Retinal pigment epithelial cell (primary cell): ENCODE data around the gene SMPD2.

Experiments
- DNase-seq: peaks from one replicate; pipeline ENCODE4 v3.0.0-alpha.2; 2010; ENCODE audit warnings: low read depth
- H3K4me3 ChIP-seq: 2 replicates; pipeline ENCODE4 v1.5.1; 2011; ENCODE audit warnings: mild to moderate bottlenecking, low read length, control low read depth, moderate library complexity
- TF ChIP-seq, protein P1 (sequence below): conservative IDR thresholded peaks from 2 replicates; pipeline ENCODE4 v1.5.1; 2011; ENCODE audit warnings: low read depth, low read length, control low read depth, inconsistent platforms

SMPD2 gene

GRCh38 chr6:109472132-109472995 is 31.8 kb downstream of the SMPD2 start:
- TF ChIP-seq, protein P1, sequence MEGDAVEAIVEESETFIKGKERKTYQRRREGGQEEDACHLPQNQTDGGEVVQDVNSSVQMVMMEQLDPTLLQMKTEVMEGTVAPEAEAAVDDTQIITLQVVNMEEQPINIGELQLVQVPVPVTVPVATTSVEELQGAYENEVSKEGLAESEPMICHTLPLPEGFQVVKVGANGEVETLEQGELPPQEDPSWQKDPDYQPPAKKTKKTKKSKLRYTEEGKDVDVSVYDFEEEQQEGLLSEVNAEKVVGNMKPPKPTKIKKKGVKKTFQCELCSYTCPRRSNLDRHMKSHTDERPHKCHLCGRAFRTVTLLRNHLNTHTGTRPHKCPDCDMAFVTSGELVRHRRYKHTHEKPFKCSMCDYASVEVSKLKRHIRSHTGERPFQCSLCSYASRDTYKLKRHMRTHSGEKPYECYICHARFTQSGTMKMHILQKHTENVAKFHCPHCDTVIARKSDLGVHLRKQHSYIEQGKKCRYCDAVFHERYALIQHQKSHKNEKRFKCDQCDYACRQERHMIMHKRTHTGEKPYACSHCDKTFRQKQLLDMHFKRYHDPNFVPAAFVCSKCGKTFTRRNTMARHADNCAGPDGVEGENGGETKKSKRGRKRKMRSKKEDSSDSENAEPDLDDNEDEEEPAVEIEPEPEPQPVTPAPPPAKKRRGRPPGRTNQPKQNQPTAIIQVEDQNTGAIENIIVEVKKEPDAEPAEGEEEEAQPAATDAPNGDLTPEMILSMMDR = no peak
- H3K4me3 ChIP-seq = no peak overlapping the region
- DNase-seq = no peak

DNA sequence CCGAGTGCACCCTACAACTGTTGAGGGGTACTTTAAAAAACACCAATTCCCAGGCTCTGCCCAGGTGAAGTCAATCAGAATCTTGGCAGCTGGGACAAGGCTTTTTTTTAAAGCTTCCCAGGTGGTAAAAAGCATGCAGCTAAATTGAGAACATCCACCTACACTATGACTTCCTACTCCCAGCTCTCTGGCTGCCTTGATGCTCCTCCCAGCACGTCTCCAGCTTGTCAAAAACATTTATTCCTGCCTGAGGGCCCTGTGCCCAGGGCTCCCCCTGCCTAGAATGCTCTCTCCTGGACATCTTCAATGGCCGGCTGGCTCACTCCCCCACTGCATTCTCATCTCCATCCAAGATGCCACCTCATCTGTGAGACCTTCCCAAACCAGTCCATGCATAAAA is 32.6 kb downstream of the SMPD2 start:
- TF ChIP-seq, protein P1 = no peak
- no peak overlapping the region for H3K4me3 ChIP-seq
- no peak for DNase-seq

GRCh38 chr6:109474995-109475394 is 34.5 kb downstream of the SMPD2 start:
- DNase-seq = no peak
- TF ChIP-seq, protein P1 = no peak
- no peak overlapping the region for H3K4me3 ChIP-seq

GRCh38 chr6:109475625-109476024 is 35.1 kb downstream of the SMPD2 start:
- H3K4me3 ChIP-seq = no peak overlapping the region
- TF ChIP-seq, protein P1 = no peak
- no peak for DNase-seq

GRCh38 chr6:109477184-109477583 is 36.7 kb downstream of the SMPD2 start:
- H3K4me3 ChIP-seq = no peak overlapping the region
- no peak for DNase-seq
- TF ChIP-seq, protein P1 = no peak

- DNase-seq = no peak
- no peak overlapping the region for H3K4me3 ChIP-seq
- TF ChIP-seq, protein P1 = no peak
Measured at GRCh38 chr6:109477725-109478124, 37.2 kb downstream of the SMPD2 start.

DNA sequence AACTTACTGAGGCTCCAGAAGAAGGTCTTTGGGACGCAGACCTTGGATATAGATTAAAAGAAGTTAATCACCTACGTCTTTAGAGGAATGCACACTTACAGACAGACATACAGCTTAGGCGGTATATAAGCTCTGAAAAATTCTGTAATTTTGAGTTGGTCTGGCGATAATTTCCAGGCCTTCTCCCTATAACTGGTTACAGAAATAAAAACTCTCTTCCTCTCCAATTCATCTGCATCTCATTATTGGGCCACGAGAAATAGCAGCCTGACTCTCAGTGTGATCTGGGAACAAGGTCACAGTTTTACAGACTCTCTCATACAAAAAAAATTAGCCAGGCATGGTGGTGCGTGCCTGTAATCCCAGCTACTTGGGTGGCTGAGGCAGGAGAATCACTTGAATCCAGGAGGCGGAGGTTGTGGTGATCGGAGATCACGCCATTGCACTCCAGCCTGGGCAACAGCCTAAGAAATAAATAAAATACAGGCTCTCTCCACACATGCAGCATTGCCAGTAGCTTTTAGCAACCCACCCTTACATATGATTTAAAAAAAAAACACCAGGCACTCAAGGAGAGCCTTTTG is 37.8 kb downstream of the SMPD2 start:
- DNase-seq = no peak
- H3K4me3 ChIP-seq = peak overlapping the region; percentile 2
- TF ChIP-seq, protein P1 = no peak
